HEK293 (cell line): ENCODE measurements around the gene C17orf50.
A peak's percentile ranks its signal among the peaks of the same experiment; 100 is the strongest.

Experiments used
- CTCF ChIA-PET: fragments of 350-600 bp; formaldehyde crosslinking; extraction: SDS; loops from one replicate; lab custom pipeline; 2021; ENCODE audit warnings: antibody characterized with exemption; lab: Yijun Ruan, JAX
- POLR2A ChIA-PET: fragments of 300-600 bp; formaldehyde crosslinking; extraction: SDS; loops from one replicate; lab custom pipeline; 2020; ENCODE audit warnings: antibody characterized with exemption, inconsistent platforms; lab: Yijun Ruan, JAX
- H3K27ac ChIP-seq: fragments of 200-500 bp; sonication (Bioruptor generic); 2 replicates; pipeline ENCODE4 v1.5.1; 2014; ENCODE audit warnings: low read depth, low read length, control low read depth, inconsistent platforms; ENCODE audit errors: extremely low read depth
- H3K36me3 ChIP-seq, 2 experiments: fragments of 200-500 bp in 1 of 2; sonication (Bioruptor generic) in 1 of 2; 1 replicate in 1 of 2; 2 replicates in 1 of 2; pipeline ENCODE4 v1.5.1; 2014 to 2017; ENCODE audit warnings: inconsistent platforms in 2 of 2, low read length in 2 of 2; ENCODE audit not compliant: control insufficient read depth in 2 of 2, insufficient read depth in 1 of 2
- H3K4me1 ChIP-seq: fragments of 200-500 bp; sonication (Bioruptor generic); 2 replicates; pipeline ENCODE4 v1.5.1; 2014; ENCODE audit warnings: mild to moderate bottlenecking, low read length, inconsistent platforms; ENCODE audit not compliant: control insufficient read depth, insufficient read depth
- H3K4me3 ChIP-seq: 2 replicates; pipeline ENCODE4 v1.5.1; 2011; ENCODE audit warnings: low read depth, mild to moderate bottlenecking, control low read depth, low read length, moderate library complexity
- H3K9me3 ChIP-seq: fragments of 200-500 bp; sonication (Bioruptor generic); 2 replicates; pipeline ENCODE4 v1.5.1; 2014; ENCODE audit warnings: low read depth, low read length, inconsistent platforms; ENCODE audit not compliant: control insufficient read depth, insufficient read depth
- GLI4 ChIP-seq: fragments of 450-650 bp; formaldehyde crosslinking; IDR thresholded peaks from 2 replicates; pipeline ENCODE4 v1.5.1; 2016; ENCODE audit warnings: missing biosample characterization, missing genetic modification characterization
- GLIS2 ChIP-seq: fragments of 450-650 bp; formaldehyde crosslinking; IDR thresholded peaks from 2 replicates; pipeline ENCODE4 v1.5.1; 2016; ENCODE audit warnings: missing biosample characterization, missing genetic modification characterization
- IKZF3 ChIP-seq: fragments of 450-650 bp; IDR thresholded peaks from 2 replicates; pipeline ENCODE4 v1.5.0; 2018; ENCODE audit warnings: missing biosample characterization, mild to moderate bottlenecking, missing genetic modification characterization, moderate library complexity
- KLF16 ChIP-seq: fragments of 450-650 bp; formaldehyde crosslinking; IDR thresholded peaks from 2 replicates; pipeline ENCODE4 v1.5.1; 2017; ENCODE audit warnings: missing biosample characterization, missing genetic modification characterization
- YY1 ChIP-seq: fragments of 450-650 bp; formaldehyde crosslinking; IDR thresholded peaks from 2 replicates; pipeline ENCODE4 v1.5.1; 2018; ENCODE audit warnings: missing biosample characterization, missing genetic modification characterization
- YY2 ChIP-seq: fragments of 450-650 bp; formaldehyde crosslinking; IDR thresholded peaks from 2 replicates; pipeline ENCODE4 v1.5.1; 2016; ENCODE audit warnings: missing biosample characterization, missing genetic modification characterization
- ZBTB10 ChIP-seq: fragments of 450-650 bp; formaldehyde crosslinking; IDR thresholded peaks from 2 replicates; pipeline ENCODE4 v1.5.1; 2016; ENCODE audit warnings: missing biosample characterization, missing genetic modification characterization
- ZBTB21 ChIP-seq: fragments of 450-650 bp; formaldehyde crosslinking; IDR thresholded peaks from 2 replicates; pipeline ENCODE4 v1.5.1; 2017; ENCODE audit warnings: missing biosample characterization, missing genetic modification characterization
- ZBTB26 ChIP-seq: fragments of 450-650 bp; formaldehyde crosslinking; optimal IDR thresholded peaks from 2 replicates; pipeline ENCODE3; 2016; ENCODE audit warnings: missing biosample characterization, mild to moderate bottlenecking, missing genetic modification characterization
- ZBTB8A ChIP-seq: fragments of 450-650 bp; formaldehyde crosslinking; IDR thresholded peaks from 2 replicates; pipeline ENCODE4 v1.5.1; 2016; ENCODE audit warnings: missing biosample characterization, missing genetic modification characterization
- ZNF112 ChIP-seq: fragments of 450-650 bp; formaldehyde crosslinking; IDR thresholded peaks from 2 replicates; pipeline ENCODE4 v1.5.0; 2017; ENCODE audit warnings: missing biosample characterization, missing genetic modification characterization
- ZNF121 ChIP-seq: fragments of 450-650 bp; formaldehyde crosslinking; IDR thresholded peaks from 2 replicates; pipeline ENCODE4 v1.5.1; 2016; ENCODE audit warnings: missing biosample characterization, missing genetic modification characterization
- ZNF16 ChIP-seq: fragments of 450-650 bp; formaldehyde crosslinking; IDR thresholded peaks from 2 replicates; pipeline ENCODE4 v1.5.1; 2016; ENCODE audit warnings: low read depth, missing biosample characterization, missing genetic modification characterization
- ZNF23 ChIP-seq: fragments of 450-650 bp; formaldehyde crosslinking; IDR thresholded peaks from 2 replicates; pipeline ENCODE4 v1.5.1; 2016; ENCODE audit warnings: missing biosample characterization, missing genetic modification characterization, borderline replicate concordance
- ZNF335 ChIP-seq: fragments of 450-650 bp; formaldehyde crosslinking; conservative IDR thresholded peaks from 2 replicates; pipeline ENCODE4 v1.5.1; 2016; ENCODE audit warnings: missing biosample characterization, missing genetic modification characterization
- ZNF350 ChIP-seq: fragments of 450-650 bp; formaldehyde crosslinking; IDR thresholded peaks from 2 replicates; pipeline ENCODE4 v1.5.0; 2017; ENCODE audit warnings: missing biosample characterization, mild to moderate bottlenecking, missing genetic modification characterization
- ZNF354C ChIP-seq: fragments of 450-650 bp; formaldehyde crosslinking; IDR thresholded peaks from 2 replicates; pipeline ENCODE4 v1.5.1; 2016; ENCODE audit warnings: missing biosample characterization, missing genetic modification characterization, low read depth, borderline replicate concordance
- ZNF426 ChIP-seq: fragments of 450-650 bp; formaldehyde crosslinking; IDR thresholded peaks from 2 replicates; pipeline ENCODE4 v1.5.1; 2017; ENCODE audit warnings: missing biosample characterization, missing genetic modification characterization, mild to moderate bottlenecking, inconsistent platforms, moderate library complexity
- ZNF449 ChIP-seq: fragments of 450-650 bp; formaldehyde crosslinking; IDR thresholded peaks from 2 replicates; pipeline ENCODE4 v1.5.1; 2017; ENCODE audit warnings: missing biosample characterization, mild to moderate bottlenecking, missing genetic modification characterization, moderate library complexity
- ZNF513 ChIP-seq: fragments of 450-650 bp; IDR thresholded peaks from 2 replicates; pipeline ENCODE4 v1.5.1; 2018; ENCODE audit warnings: missing biosample characterization, missing genetic modification characterization
- ZNF549 ChIP-seq: fragments of 450-650 bp; IDR thresholded peaks from 2 replicates; pipeline ENCODE4 v1.5.1; 2018; ENCODE audit warnings: missing biosample characterization, missing genetic modification characterization, mild to moderate bottlenecking, inconsistent platforms, moderate library complexity
- ZNF596 ChIP-seq: fragments of 450-650 bp; IDR thresholded peaks from 2 replicates; pipeline ENCODE4 v1.5.0; 2018; ENCODE audit warnings: missing biosample characterization, mild to moderate bottlenecking, missing genetic modification characterization, moderate library complexity
- ZNF600 ChIP-seq: fragments of 450-650 bp; formaldehyde crosslinking; IDR thresholded peaks from 2 replicates; pipeline ENCODE4 v1.5.1; 2016; ENCODE audit warnings: missing biosample characterization, missing genetic modification characterization
- ZNF629 ChIP-seq: fragments of 450-650 bp; formaldehyde crosslinking; IDR thresholded peaks from 2 replicates; pipeline ENCODE4 v1.5.1; 2017; ENCODE audit warnings: missing biosample characterization, missing genetic modification characterization
- ZNF639 ChIP-seq: fragments of 450-650 bp; formaldehyde crosslinking; IDR thresholded peaks from 2 replicates; pipeline ENCODE4 v1.5.1; 2016; ENCODE audit warnings: missing biosample characterization, missing genetic modification characterization
- ZNF768 ChIP-seq: fragments of 450-650 bp; formaldehyde crosslinking; IDR thresholded peaks from 2 replicates; pipeline ENCODE4 v1.5.1; 2018; ENCODE audit warnings: missing biosample characterization, mild to moderate bottlenecking, missing genetic modification characterization
- ZSCAN16 ChIP-seq: fragments of 450-650 bp; formaldehyde crosslinking; IDR thresholded peaks from 2 replicates; pipeline ENCODE4 v1.5.1; 2016; ENCODE audit warnings: missing biosample characterization, missing genetic modification characterization
- ZSCAN23 ChIP-seq: fragments of 450-650 bp; formaldehyde crosslinking; IDR thresholded peaks from 2 replicates; pipeline ENCODE4 v1.5.1; 2016; ENCODE audit warnings: missing biosample characterization, missing genetic modification characterization

The C17orf50 gene

GRCh38 chr17:35808962-35809854 is 48.5 kb downstream of the C17orf50 start, which contains the start of gene TAF15:
TSS of gene TAF15 (plus strand) at chr17:35809484. CDS start at chr17:35809570, 86 bp downstream.
- no peaks in the 10 kb centered on the region for H3K9me3 ChIP-seq
- peak within 1 kb of the TSS; percentile 98 for H3K4me3 ChIP-seq
- H3K4me1 ChIP-seq, result peaks cover 15% of the 10 kb centered on the region
- peak within 1 kb of the TSS; percentile 96 for H3K27ac ChIP-seq
- POLR2A ChIA-PET, result interaction anchor here (0.6 to 3.2 kb wide), 43 partner anchors 9 to 746 kb away, joined by 3 to 85 read pairs (median 5); partner anchors contain the start of genes MMP28, PEX12, RASL10B and RDM1
- H3K36me3 ChIP-seq, result peaks cover 22 to 27% of the 10 kb centered on the region in 2 experiments
- CTCF ChIA-PET, result interaction anchor here (0.6 to 5.8 kb wide), 28 partner anchors 9 to 323 kb away, joined by 3 to 118 read pairs (median 4); partner anchors contain the start of gene C17orf50
- TF ChIP-seq ZNF112 (tag by site-specific recombination), result no peak
- no peak; the same call in 1 of the 2 replicates for TF ChIP-seq ZBTB21 (tag by site-specific recombination)
- peak; percentile 48 for TF ChIP-seq ZNF639
- TF ChIP-seq GLI4 (tag by site-specific recombination), result no peak
- no peak for TF ChIP-seq ZSCAN23 (tag by site-specific recombination)
- no peak for TF ChIP-seq ZNF426 (tag by site-specific recombination)
- TF ChIP-seq ZBTB10 (tag by site-specific recombination), result no peak
- peak; percentile 65 for TF ChIP-seq KLF16 (tag by site-specific recombination)
- TF ChIP-seq YY1, result peak; percentile 96
- no peak for TF ChIP-seq ZNF596
- TF ChIP-seq ZNF354C (tag by site-specific recombination), result no peak
- peak; percentile 71 for TF ChIP-seq ZBTB26 (tag by site-specific recombination)
- no peak for TF ChIP-seq ZNF350
- TF ChIP-seq ZNF16 (tag by site-specific recombination), result no peak
- peak; percentile 87 for TF ChIP-seq IKZF3 (tag by site-specific recombination)
- peak; percentile 80 for TF ChIP-seq ZNF629 (tag by site-specific recombination)
- TF ChIP-seq ZNF121 (tag by site-specific recombination), result 0 out of 2 replicates have a peak, but pooled peaks have one; percentile 8
- TF ChIP-seq ZBTB8A (tag by site-specific recombination), result peak; percentile 85
- TF ChIP-seq ZSCAN16, result no peak
- peak; percentile 100 for TF ChIP-seq ZNF600 (tag by site-specific recombination)
- no peak for TF ChIP-seq ZNF513 (tag by site-specific recombination)
- no peak for TF ChIP-seq ZNF23 (tag by site-specific recombination)
- TF ChIP-seq ZNF768 (tag by site-specific recombination), result no peak
- peak; percentile 87 for TF ChIP-seq YY2 (tag by site-specific recombination)
- TF ChIP-seq GLIS2 (tag by site-specific recombination), result peak; percentile 52; the same call in 1 of the 2 replicates
- TF ChIP-seq ZNF449 (tag by site-specific recombination), result no peak
- no peak for TF ChIP-seq ZNF549 (tag by site-specific recombination)
- peak; percentile 83 for TF ChIP-seq ZNF335 (tag by site-specific recombination)
